HTR-8/SVneo (cell line): ENCODE results near the gene ITPR1.

ENCODE experiments used
- DNase-seq: peaks from one replicate; pipeline ENCODE4 v3.0.0; 2011; ENCODE audit warnings: low spot score, mixed read lengths; ENCODE audit not compliant: insufficient read length
- FAIRE-seq: peaks from 2 replicates; lab custom pipeline; 2011; peaks lifted over from hg19 to GRCh38; lab: Jason Lieb, UNC

The ITPR1 gene

GRCh38 chr3:4894891-4895530 is 401.9 kb downstream of the ITPR1 start:
- no peak for FAIRE-seq
- no peak for DNase-seq

GRCh38 chr3:4895838-4896237 is 402.7 kb downstream of the ITPR1 start:
- no peak for FAIRE-seq
- DNase-seq = no peak
